Body of pancreas (tissue), 4 donors: ENCODE data around the gene RIMBP3C. TPM values are rescaled to one million over a fixed set of nuclear protein-coding genes. Genes with fewer than 3 reads are reported as not detected.
A peak's percentile ranks its signal among the peaks of the same experiment; 100 is the strongest.
"Not testable (repeated sequence)": the region's sequence is repeated elsewhere in the genome, so short reads cannot be mapped to it uniquely, and the experiment has no call there.

Experiments
- ATAC-seq: fragments of 150-250 bp; one replicate; pipeline ENCODE4 v1.9.1; 2016
- DNase-seq, 4 donors: peaks; one replicate each; pipeline ENCODE4 v3.0.0-alpha.2; 2019
- H3K27ac ChIP-seq, 4 donors: fragments of 200-600 bp; sonication (generic); 1 replicate in 3 of 4; 2 replicates in 1 of 4; pipeline versions ENCODE4 v1.5.1 to v1.6.1; 2016 to 2019; ENCODE audit warnings: mild to moderate bottlenecking in 1 of 4, mixed read lengths in 1 of 4, moderate library complexity in 1 of 4
- H3K27me3 ChIP-seq, 2 donors: fragments of 200-600 bp; sonication (generic); one replicate each; pipeline ENCODE4 v1.6.0; 2016; ENCODE audit warnings: mild to moderate bottlenecking in 1 of 2
- H3K36me3 ChIP-seq, 2 donors: fragments of 200-600 bp; sonication (generic); replicated peaks in 1 of 2; 2 replicates each; pipeline ENCODE4 v1.5.1; 2016; ENCODE audit warnings: low read depth in 2 of 2; ENCODE audit not compliant: insufficient read depth in 1 of 2
- H3K4me1 ChIP-seq: fragments of 200-600 bp; sonication (generic); one replicate; pipeline ENCODE4 v1.6.0; 2016
- H3K4me3 ChIP-seq, 2 donors: fragments of 200-600 bp; sonication (generic); 1 replicate in 1 of 2; 2 replicates in 1 of 2; pipeline ENCODE4 v1.5.1; 2016 to 2019
- H3K9me3 ChIP-seq, 3 donors: fragments of 200-600 bp; sonication (generic); 1 replicate in 2 of 3; 2 replicates in 1 of 3; pipeline ENCODE4 v1.5.1; 2016
- POLR2A ChIP-seq, 3 donors: fragments of 450-650 bp; IDR thresholded peaks; one replicate each; pipeline ENCODE4 v1.6.1; 2016; ENCODE audit warnings: antibody characterized with exemption in 3 of 3, mild to moderate bottlenecking in 2 of 3
- WGBS, 2 donors: methylation state at CpG; one replicate each; pipeline ENCODE4 v1.1.5; 2017; 5-methylcytosine and 5-hydroxymethylcytosine counted together
- intact Hi-C: fragments of 100-400 bp; cut with DNase I; formaldehyde crosslinking; loops from one replicate; pipeline ENCODE4 v1.15.1; 2023
- total RNA-seq, 2 donors: library from RNA; depleted of rRNA; stranded (reverse); fragments of >200 nt; gene quantifications; one replicate each; pipeline ENCODE4 v1.1.0, GENCODE V29; 2016
- TF ChIP-seq, protein P1 (sequence below), 7 experiments: fragments of 450-650 bp in 4 of 7; fragments of 200-600 bp in 3 of 7; sonication (generic) in 3 of 7; IDR thresholded peaks; one replicate each; pipeline ENCODE4 v1.5.1; 2016 to 2019; ENCODE audit warnings: antibody characterized with exemption in 7 of 7

The RIMBP3C gene
- total RNA-seq, 2 donors from 2014 or later: under 0.01 TPM; not detected in 1

DNA sequence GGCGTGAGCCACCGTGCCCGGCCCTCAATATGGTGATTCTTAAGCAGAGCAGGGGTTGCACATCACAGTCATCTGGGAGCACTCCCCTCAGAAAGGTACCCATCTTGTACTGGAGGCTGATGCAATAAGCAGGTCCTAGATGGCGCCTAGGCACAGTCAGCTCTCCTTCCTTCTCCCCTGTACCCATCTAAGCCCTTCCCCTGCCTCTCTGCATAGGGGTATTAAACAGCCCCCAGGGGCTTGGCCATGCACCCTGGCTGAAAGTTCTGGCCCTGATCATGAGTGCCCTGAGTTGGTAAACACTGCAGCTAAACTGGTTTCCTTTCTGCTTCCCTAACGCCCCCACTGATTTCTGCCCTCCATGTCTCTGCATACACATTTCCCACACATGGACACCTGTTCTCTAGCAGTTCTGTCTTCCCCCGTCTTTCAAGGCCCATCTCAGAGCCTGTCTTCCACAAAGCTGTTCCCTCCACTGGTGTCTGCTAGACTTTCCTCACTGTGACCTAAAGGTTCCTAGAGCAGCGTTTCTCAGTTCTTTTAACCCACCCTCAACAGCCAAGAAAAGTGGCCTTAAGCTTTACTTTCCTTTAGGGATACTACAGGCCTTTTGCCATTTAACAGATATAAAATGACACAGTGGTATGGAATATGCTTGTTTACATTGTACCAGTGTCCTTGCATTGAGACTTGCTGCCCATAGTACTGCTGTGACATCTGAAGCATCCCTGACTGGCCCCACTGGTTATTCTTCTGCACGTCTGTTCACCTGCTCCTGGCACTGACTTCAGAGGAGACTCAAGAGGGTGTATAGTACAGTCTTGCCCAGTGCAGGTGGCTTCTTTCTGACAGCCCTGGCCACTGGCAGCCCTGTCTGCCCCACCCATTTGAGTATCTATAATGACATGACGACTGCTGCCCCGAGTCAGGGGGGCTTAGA is 31.8 kb upstream of the RIMBP3C start:
- intact Hi-C loops: no loop called here

DNA sequence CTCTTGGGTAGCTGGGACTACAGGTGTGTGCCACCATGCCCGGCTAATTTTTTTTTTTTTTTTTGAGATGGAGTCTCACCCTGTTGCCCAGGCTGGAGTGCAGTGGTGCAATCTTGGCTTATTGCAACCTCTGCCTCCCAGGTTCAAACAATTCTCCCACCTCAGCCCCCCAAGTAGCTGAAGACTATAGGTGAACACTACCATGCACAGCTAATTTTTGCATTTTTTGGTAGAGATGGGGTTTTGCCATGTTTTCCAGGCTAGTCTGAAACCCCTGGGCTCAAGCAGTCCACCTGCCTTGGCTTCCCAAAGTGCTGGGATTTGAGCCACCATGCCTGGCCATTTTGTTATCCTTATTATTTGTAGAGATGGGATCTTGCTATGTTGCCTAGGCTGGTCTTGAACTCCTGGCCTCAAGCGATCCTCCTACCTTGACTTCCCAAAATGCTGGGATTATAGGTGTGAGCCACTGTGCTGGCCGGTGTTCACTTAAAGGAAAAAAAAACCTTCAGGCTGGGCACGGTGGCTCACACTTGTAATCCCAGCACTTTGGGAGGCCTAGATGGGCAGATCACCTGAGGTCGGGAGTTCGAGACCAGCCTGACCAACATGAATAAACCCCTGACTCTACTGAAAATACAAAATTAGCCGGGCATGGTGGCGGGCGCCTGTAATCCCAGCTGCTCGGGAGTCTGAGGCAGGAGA is 29.9 kb upstream of the RIMBP3C start:
- H3K4me3 ChIP-seq, DNase-seq, H3K27ac ChIP-seq, ATAC-seq, intact Hi-C loops, H3K9me3 ChIP-seq, H3K27me3 ChIP-seq, H3K36me3 ChIP-seq: not testable (repeated sequence)
- WGBS, 2 donors: 91 to 97% methylated on average over 10 of the region's 10 CpGs
- H3K4me1 ChIP-seq: peaks cover 52% of the 10 kb centered on the region

More for the DNA sequence above, 31.8 kb upstream of the RIMBP3C start:
- Histone ChIP-seq H3K9me3 (no peaks in the 10 kb centered on the region), H3K4me3 (no peak overlapping the region), H3K36me3 (no peaks in the 10 kb centered on the region), H3K4me1 (peaks cover 45% of the 10 kb centered on the region), H3K27ac (peak overlapping the region in 1 of 4 donors; percentile 1), H3K27me3 (no peaks in the 10 kb centered on the region)
- DNase-seq (no peak), ATAC-seq (no peak)
- no peak for TF ChIP-seq POLR2A (IDR thresholded peaks at IDR 0.05)
- TF ChIP-seq, protein P1, sequence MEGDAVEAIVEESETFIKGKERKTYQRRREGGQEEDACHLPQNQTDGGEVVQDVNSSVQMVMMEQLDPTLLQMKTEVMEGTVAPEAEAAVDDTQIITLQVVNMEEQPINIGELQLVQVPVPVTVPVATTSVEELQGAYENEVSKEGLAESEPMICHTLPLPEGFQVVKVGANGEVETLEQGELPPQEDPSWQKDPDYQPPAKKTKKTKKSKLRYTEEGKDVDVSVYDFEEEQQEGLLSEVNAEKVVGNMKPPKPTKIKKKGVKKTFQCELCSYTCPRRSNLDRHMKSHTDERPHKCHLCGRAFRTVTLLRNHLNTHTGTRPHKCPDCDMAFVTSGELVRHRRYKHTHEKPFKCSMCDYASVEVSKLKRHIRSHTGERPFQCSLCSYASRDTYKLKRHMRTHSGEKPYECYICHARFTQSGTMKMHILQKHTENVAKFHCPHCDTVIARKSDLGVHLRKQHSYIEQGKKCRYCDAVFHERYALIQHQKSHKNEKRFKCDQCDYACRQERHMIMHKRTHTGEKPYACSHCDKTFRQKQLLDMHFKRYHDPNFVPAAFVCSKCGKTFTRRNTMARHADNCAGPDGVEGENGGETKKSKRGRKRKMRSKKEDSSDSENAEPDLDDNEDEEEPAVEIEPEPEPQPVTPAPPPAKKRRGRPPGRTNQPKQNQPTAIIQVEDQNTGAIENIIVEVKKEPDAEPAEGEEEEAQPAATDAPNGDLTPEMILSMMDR (IDR thresholded peaks at IDR 0.05): no peak
- WGBS, 2 donors: 38 to 66% methylated on average over 7 to 10 of the region's 10 CpGs

DNA sequence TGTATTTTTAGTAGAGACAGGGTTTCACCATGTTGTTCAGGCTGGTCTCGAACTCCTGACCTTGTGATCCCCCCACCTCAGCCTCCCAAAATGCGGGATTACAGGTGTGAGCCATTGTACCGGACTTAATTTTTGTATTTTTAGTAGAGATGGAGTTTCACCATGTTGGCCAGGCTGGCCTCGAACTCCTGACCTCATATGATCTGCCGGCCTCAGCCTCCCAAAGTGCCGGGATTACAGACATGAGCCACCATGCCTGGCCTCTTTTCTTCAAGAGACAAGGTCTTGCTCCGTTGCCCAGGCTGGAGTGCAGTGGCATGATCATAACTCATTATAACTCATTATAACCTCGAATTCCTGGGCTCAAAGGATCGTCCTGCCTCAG is 29.4 kb upstream of the RIMBP3C start:
- WGBS, 2 donors: 93 to 96% methylated on average over 9 of the region's 9 CpGs
- H3K27me3 ChIP-seq, H3K27ac ChIP-seq, ATAC-seq, DNase-seq, H3K36me3 ChIP-seq, H3K9me3 ChIP-seq, H3K4me3 ChIP-seq, intact Hi-C loops: not testable (repeated sequence)
- H3K4me1 ChIP-seq: peaks cover 52% of the 10 kb centered on the region

DNA sequence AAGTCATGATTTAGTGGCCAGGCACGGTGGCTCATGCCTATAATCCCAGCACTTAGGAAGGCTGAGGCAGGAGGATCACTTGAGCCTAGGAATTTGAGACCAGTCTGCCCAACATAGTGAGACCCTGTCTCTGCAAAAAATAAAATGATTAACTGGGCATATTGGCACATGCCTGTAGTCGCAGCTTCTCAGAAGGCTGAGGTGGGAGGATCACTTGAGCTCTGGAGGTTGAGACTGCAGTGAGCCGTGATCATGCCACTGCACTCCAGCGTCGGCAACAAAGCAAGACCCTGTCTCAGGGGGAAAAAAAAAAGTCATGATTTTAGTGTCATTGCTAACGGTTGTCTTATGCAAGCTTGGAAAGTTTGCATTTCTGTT is 28.2 kb upstream of the RIMBP3C start:
- no peaks in the 10 kb centered on the region for H3K9me3 ChIP-seq
- peaks cover 60% of the 10 kb centered on the region for H3K4me1 ChIP-seq
- no peaks in the 10 kb centered on the region for H3K27me3 ChIP-seq
- DNase-seq (no peak), ATAC-seq (no peak)
- intact Hi-C loops: no loop called here
- H3K4me3 ChIP-seq: no peak overlapping the region
- 47 to 51% methylated on average over 6 of the region's 6 CpGs for WGBS, 2 donors
- no peak for TF ChIP-seq POLR2A (IDR thresholded peaks at IDR 0.05)
- TF ChIP-seq, protein P1 (IDR thresholded peaks at IDR 0.05): no peak
- no peak overlapping the region for H3K27ac ChIP-seq
- no peaks in the 10 kb centered on the region for H3K36me3 ChIP-seq

DNA sequence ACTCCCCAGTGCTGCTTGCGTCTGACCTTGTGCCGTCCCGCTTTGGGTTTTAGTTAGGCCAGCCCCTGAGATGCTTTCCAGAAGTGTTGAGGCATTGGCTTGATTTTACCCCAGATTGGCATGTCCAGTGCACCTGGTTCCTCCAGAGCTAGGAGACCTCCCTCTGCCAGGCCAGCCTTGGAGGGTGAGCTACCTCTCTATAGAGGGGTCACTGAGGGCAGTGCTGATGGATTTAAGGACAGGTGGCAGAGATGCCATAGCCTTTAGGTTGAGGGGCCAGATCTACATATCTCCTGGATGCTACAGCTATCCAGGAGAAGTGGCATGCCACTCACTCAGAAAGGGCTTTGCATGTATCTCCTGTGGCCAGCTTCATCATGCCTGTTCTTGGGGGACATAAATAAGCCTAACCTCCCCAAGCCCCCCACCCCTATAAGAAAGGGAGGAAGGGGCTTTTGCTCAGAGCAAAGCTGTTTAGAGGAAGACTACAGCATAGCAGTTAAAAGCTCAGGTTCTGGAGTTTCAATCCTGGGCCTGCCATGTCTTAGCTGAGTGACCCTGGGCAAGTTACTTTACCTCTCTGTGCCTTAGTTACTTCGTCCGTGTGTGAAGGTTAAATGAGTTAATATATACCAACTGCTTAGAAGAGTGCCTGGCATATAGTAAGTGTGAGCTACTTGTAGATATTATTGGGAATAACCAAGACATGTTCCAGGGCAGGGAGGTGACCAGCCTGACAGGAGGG is 22.7 kb upstream of the RIMBP3C start:
- DNase-seq (no peak), ATAC-seq (peak; percentile 7)
- Histone ChIP-seq H3K36me3 (no peaks in the 10 kb centered on the region), H3K4me3 (no peak overlapping the region), H3K27me3 (no peaks in the 10 kb centered on the region), H3K4me1 (peaks cover 80% of the 10 kb centered on the region), H3K27ac (peak overlapping the region; percentile 11 to 64 (median 33)), H3K9me3 (no peaks in the 10 kb centered on the region)
- whole genome bisulfite sequencing, 2 donors: 54 to 68% methylated on average over 3 to 5 of the region's 5 CpGs
- TF ChIP-seq, protein P1 (IDR thresholded peaks at IDR 0.05): no peak
- no peak for TF ChIP-seq POLR2A (IDR thresholded peaks at IDR 0.05)
- intact Hi-C loops: no loop called here
